ENCODE data around the gene ULK4.

ULK4 gene

GRCh38 chr3:41260063-41260450, 701.8 kb downstream of the ULK4 start:
- Histone ChIP-seq H3K4me3 (ENCODE audit: low read length) (no peak overlapping the region), H3K36me3 (ENCODE audit: control insufficient read depth, low read length) (no peaks in the 10 kb centered on the region), H3K9me2 (replicated peaks; ENCODE audit: control insufficient read depth, low read length) (no peaks in the 10 kb centered on the region), H3K79me2 (ENCODE audit: control insufficient read depth, low read length) (no peaks in the 10 kb centered on the region), H3K4me1 (ENCODE audit: control insufficient read depth, low read length) (no peaks in the 10 kb centered on the region), H4K20me1 (ENCODE audit: control insufficient read depth, insufficient read depth, low read depth, low read length) (no peaks in the 10 kb centered on the region), H3K9me3 (ENCODE audit: control insufficient read depth, insufficient read depth, low read length) (no peaks in the 10 kb centered on the region), H3F3A (ENCODE audit: control insufficient read depth, insufficient read depth) (no peaks in the 10 kb centered on the region), H3K27ac (ENCODE audit: low read depth, low read length) (no peak overlapping the region), H3K27me3 (ENCODE audit: control insufficient read depth, low read length) (no peaks in the 10 kb centered on the region), H3K4me2 (ENCODE audit: low read length) (no peak overlapping the region)
- TF ChIP-seq EZH2phosphoT487 (IDR thresholded peaks at IDR 0.05; ENCODE audit: borderline replicate concordance, low read length): no peak
- no peak for TF ChIP-seq CTCF (IDR thresholded peaks at IDR 0.05; ENCODE audit: low read depth, low read length, poor library complexity, severe bottlenecking)

- H3K79me2 ChIP-seq (ENCODE audit: control insufficient read depth, low read length): no peaks in the 10 kb centered on the region
- no peak overlapping the region for H3K4me2 ChIP-seq (ENCODE audit: low read length)
- no peak overlapping the region for H3K27ac ChIP-seq (ENCODE audit: low read depth, low read length)
- H3K4me1 ChIP-seq (ENCODE audit: control insufficient read depth, low read length): no peaks in the 10 kb centered on the region
- H4K20me1 ChIP-seq (ENCODE audit: control insufficient read depth, insufficient read depth, low read depth, low read length): no peaks in the 10 kb centered on the region
- H3K9me2 ChIP-seq (replicated peaks; ENCODE audit: control insufficient read depth, low read length): no peaks in the 10 kb centered on the region
- no peaks in the 10 kb centered on the region for H3F3A ChIP-seq (ENCODE audit: control insufficient read depth, insufficient read depth)
- no peak overlapping the region for H3K4me3 ChIP-seq (ENCODE audit: low read length)
- H3K9me3 ChIP-seq (ENCODE audit: control insufficient read depth, insufficient read depth, low read length): no peaks in the 10 kb centered on the region
- H3K27me3 ChIP-seq (ENCODE audit: control insufficient read depth, low read length): no peaks in the 10 kb centered on the region
- no peaks in the 10 kb centered on the region for H3K36me3 ChIP-seq (ENCODE audit: control insufficient read depth, low read length)
- TF ChIP-seq EZH2phosphoT487 (IDR thresholded peaks at IDR 0.05; ENCODE audit: borderline replicate concordance, low read length) (no peak), CTCF (IDR thresholded peaks at IDR 0.05; ENCODE audit: low read depth, low read length, poor library complexity, severe bottlenecking) (no peak)
Observed at GRCh38 chr3:41259449-41260062, 702.3 kb downstream of the ULK4 start.

GRCh38 chr3:41258239-41258800, 703.6 kb downstream of the ULK4 start:
- Histone ChIP-seq H3K79me2 (ENCODE audit: control insufficient read depth, low read length) (no peaks in the 10 kb centered on the region), H3K9me2 (replicated peaks; ENCODE audit: control insufficient read depth, low read length) (no peaks in the 10 kb centered on the region), H3K4me2 (ENCODE audit: low read length) (no peak overlapping the region), H3K4me1 (ENCODE audit: control insufficient read depth, low read length) (no peaks in the 10 kb centered on the region), H3K4me3 (ENCODE audit: low read length) (no peak overlapping the region), H4K20me1 (ENCODE audit: control insufficient read depth, insufficient read depth, low read depth, low read length) (no peaks in the 10 kb centered on the region), H3K27ac (ENCODE audit: low read depth, low read length) (no peak overlapping the region), H3K36me3 (ENCODE audit: control insufficient read depth, low read length) (no peaks in the 10 kb centered on the region), H3K9me3 (ENCODE audit: control insufficient read depth, insufficient read depth, low read length) (no peaks in the 10 kb centered on the region), H3K27me3 (ENCODE audit: control insufficient read depth, low read length) (no peaks in the 10 kb centered on the region), H3F3A (ENCODE audit: control insufficient read depth, insufficient read depth) (no peaks in the 10 kb centered on the region)
- TF ChIP-seq CTCF (IDR thresholded peaks at IDR 0.05; ENCODE audit: low read depth, low read length, poor library complexity, severe bottlenecking) (no peak), EZH2phosphoT487 (IDR thresholded peaks at IDR 0.05; ENCODE audit: borderline replicate concordance, low read length) (no peak)

Data from DOHH2 (cell line).